ENCODE data around the gene SLC38A3.
"Not testable (repeated sequence)": the region's sequence is repeated elsewhere in the genome, so short reads cannot be mapped to it uniquely, and the experiment has no call there.

SLC38A3 gene

DNA sequence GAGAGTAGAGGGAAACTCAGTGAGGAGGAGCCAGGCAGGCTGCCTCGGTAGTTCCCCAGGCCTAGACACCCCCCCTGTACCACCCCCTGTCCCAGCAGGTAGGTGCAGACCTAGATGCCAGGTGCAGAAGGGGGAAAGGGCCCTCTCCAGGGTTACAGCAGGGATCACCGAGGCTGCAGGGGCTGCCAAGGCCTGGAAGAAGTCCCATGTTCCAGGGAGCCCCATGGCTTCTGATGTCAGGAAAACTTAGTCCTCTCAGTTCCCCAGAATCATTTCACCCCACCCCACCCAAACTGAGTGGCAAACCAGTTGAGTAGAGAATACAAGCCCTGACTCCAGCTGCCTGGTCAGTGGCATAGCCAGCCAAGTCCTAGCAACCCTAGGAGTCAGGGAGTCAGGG is 56.4 kb downstream of the SLC38A3 start:
- H3K4me3 ChIP-seq (ENCODE audit: low read length), result no peak overlapping the region
- TF ChIP-seq, protein P1, sequence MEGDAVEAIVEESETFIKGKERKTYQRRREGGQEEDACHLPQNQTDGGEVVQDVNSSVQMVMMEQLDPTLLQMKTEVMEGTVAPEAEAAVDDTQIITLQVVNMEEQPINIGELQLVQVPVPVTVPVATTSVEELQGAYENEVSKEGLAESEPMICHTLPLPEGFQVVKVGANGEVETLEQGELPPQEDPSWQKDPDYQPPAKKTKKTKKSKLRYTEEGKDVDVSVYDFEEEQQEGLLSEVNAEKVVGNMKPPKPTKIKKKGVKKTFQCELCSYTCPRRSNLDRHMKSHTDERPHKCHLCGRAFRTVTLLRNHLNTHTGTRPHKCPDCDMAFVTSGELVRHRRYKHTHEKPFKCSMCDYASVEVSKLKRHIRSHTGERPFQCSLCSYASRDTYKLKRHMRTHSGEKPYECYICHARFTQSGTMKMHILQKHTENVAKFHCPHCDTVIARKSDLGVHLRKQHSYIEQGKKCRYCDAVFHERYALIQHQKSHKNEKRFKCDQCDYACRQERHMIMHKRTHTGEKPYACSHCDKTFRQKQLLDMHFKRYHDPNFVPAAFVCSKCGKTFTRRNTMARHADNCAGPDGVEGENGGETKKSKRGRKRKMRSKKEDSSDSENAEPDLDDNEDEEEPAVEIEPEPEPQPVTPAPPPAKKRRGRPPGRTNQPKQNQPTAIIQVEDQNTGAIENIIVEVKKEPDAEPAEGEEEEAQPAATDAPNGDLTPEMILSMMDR (IDR thresholded peaks at IDR 0.05; ENCODE audit: insufficient read depth, low read depth, low read length, missing control alignments), result no peak
- DNase-seq (ENCODE audit: low read depth), result no peak

DNA sequence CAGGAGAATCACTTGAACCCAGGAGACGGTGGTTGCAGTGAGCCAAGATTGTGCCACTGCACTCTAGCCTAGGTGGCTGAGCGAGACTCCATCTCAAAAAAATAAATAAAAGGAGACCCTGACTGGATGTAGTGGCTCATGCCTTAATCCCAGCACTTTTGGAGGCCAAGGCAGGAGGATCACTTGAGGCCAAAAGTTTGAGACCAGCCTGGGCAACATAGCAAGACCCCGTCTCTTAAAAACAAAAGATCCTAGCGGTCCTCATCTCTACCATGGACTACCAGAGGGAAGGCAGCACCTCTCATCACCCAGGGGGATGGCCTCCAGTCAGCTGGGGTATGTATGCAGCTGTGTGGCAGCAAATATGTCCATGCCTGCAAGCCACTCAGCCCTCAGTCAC is 57.1 kb downstream of the SLC38A3 start:
- not testable (repeated sequence) for DNase-seq (ENCODE audit: low read depth); H3K4me3 ChIP-seq (ENCODE audit: low read length)

DNA sequence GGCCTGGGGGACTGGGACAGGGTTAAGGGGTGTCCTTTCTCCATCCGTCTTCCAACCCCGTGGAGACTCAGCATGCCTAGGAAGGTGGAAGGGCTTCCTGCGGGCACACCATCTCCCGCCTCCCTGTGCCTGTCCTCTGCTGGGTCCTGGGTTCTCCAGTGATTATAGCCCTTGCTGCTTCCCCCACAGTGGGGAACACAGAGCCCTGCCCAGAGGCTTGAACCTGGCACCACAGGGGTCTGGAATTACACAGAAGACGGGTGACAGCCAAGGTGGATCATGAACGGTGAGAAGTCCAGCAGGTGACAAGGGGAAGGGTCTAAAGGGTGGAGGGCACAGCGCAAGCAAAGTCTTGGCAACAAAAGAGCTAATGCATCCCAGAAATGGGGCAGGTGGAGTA is 57.7 kb downstream of the SLC38A3 start:
- no peak overlapping the region for H3K4me3 ChIP-seq (ENCODE audit: low read length)
- TF ChIP-seq, protein P1 (IDR thresholded peaks at IDR 0.05; ENCODE audit: insufficient read depth, low read depth, low read length, missing control alignments), result no peak
- no peak for DNase-seq (ENCODE audit: low read depth)

DNA sequence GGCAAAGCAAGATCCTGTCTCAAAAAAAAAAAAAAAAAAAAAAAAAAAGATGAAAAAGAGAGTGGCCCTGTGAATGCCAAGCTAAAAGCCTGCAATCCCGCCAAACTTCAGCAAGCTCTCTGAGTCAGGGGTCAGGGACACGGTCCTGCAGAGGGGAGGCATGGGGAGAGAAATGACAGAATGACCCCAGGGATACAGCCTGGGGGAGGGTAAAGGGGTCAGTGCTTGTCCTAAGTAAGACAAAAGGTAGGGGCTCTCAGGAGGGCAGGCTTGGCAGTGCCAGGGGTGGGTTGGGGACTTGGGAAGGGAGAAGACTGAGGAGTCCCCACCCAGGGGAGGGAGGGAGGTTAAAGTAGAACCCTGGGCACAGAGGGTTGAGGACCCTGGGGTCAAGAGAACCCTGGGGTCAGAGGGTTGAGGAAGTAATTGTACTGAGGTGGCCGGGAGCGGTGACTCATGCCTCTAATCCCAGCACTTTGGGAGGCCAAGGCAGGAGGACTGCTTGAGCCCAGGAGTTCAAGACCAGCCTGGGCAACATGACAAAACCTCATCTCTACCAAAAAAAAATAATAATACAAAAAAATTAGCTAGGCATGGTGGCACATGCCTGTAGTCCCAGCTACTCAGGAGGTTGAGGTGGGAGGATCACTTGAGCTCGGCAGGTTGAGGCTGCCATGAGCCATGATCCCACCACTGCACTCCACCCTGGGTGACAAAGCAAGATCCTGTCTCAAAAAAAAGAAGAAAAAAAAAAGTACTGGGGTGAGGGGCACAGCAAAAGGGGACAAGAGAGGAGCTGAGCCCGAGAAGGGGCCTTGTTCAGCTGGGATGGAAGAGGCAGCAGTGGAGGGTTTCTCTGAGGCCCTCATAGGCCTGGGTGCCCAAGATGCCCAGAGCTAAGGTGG is 58.7 kb downstream of the SLC38A3 start:
- TF ChIP-seq, protein P1 (IDR thresholded peaks at IDR 0.05; ENCODE audit: insufficient read depth, low read depth, low read length, missing control alignments), result no peak

DNA sequence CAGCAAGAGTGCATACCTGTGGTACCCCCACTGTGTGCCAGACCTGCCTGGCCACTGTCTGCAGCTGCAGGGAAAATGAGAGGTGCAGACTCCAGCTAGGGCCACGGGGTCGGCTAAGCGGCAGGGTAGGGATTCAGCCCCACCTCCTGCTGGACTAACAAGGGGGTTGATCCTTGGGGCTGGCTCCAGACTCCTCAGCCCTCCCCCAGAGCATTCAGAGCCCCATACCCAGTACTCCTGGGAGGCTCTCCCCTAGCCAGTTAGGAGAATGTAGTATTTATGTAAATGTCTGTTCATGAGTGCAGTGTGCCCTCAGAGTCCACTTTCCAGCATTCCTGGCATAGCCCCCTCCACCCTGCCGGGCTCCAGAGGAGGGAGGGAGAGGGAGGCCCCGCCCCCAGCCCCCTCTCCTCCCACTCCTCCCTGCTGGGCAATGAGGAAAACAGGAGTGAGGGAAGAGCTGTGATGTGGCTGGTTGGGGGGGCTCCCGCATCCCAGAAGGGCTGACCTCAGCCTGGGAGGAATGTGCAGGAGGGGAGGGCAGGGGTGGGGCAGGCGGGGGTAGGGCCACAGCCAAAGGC is 59.4 kb downstream of the SLC38A3 start:
- H3K4me3 ChIP-seq (ENCODE audit: low read length), result no peak overlapping the region
- TF ChIP-seq, protein P1 (IDR thresholded peaks at IDR 0.05; ENCODE audit: insufficient read depth, low read depth, low read length, missing control alignments), result no peak
- DNase-seq (ENCODE audit: low read depth), result peak; percentile 81

More for the DNA sequence above, 58.7 kb downstream of the SLC38A3 start:
- H3K4me3 ChIP-seq (ENCODE audit: low read length), result no peak overlapping the region
- no peak for DNase-seq (ENCODE audit: low read depth)

DNA sequence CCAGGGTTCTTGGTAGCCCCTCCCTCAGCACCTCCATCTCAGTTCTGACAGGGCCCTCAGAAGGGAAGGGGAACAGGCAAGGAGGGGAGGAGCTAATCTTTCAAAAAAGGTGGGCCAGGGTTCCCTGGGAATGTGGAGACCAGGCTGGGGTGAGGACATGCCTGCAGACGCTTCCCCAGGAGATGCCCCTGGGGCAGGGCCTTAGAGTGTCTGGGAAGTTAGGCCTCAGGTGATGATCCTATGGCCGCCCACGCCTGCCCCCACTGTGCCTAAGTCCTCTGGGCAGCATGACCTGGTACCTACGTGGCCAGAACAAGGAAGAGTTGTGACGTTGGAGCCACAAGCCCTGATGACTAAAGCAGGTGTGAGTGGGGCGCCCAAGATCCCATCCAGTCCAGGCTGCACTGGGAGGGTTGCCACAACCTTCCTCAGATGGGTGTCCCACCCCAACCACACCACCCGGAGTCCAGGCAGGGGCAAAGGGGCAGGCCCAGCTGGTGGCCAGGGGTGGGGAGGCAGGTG is 60.0 kb downstream of the SLC38A3 start:
- TF ChIP-seq, protein P1 (IDR thresholded peaks at IDR 0.05; ENCODE audit: insufficient read depth, low read depth, low read length, missing control alignments), result no peak
- DNase-seq (ENCODE audit: low read depth), result peak; percentile 70
- no peak overlapping the region for H3K4me3 ChIP-seq (ENCODE audit: low read length)

DNA sequence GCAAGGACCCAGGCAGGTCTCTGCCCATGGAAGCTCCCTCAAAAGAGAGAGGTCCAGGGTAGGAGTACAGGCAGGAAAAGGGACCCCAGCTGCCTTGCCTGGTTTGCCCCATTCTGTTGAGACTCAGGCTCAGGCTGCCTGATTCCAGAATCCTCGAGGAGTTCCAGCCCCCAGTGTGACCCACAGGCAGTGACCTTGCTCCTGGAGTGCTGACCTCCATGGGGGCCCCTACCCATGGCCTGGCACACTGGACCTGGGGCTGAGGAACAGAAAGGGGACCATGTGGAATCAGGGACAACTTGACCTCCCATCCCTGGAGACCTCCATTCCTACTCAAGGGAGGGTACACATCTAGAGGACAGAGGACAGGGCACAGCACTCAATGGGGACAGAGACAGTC is 60.5 kb downstream of the SLC38A3 start:
- no peak overlapping the region for H3K4me3 ChIP-seq (ENCODE audit: low read length)
- DNase-seq (ENCODE audit: low read depth), result no peak
- TF ChIP-seq, protein P1 (IDR thresholded peaks at IDR 0.05; ENCODE audit: insufficient read depth, low read depth, low read length, missing control alignments), result no peak
